Liver (tissue), 3 donors: ENCODE results near the gene CD19.

Experiments used
- CTCF ChIP-seq: fragments of 150-350 bp; IDR thresholded peaks from 2 replicates; pipeline ENCODE4 v1.5.1; 2017; ENCODE audit warnings: improper control_type of control experiment, low read depth, low read length; ENCODE audit not compliant: missing input control
- FOXA1 ChIP-seq: IDR thresholded peaks from 2 replicates; pipeline ENCODE4 v1.6.1; 2016; ENCODE audit warnings: antibody characterized with exemption
- GABPA ChIP-seq, 2 donors: IDR thresholded peaks in 1 of 2; conservative IDR thresholded peaks in 1 of 2; 2 replicates each; pipeline ENCODE4 v1.6.1; 2016; ENCODE audit warnings: antibody characterized with exemption in 2 of 2, mild to moderate bottlenecking in 1 of 2, moderate library complexity in 1 of 2
- HNF4A ChIP-seq, 2 donors: conservative IDR thresholded peaks; 2 replicates each; pipeline ENCODE4 v1.6.1; 2016; ENCODE audit warnings: antibody characterized with exemption in 2 of 2, mild to moderate bottlenecking in 2 of 2
- JUND ChIP-seq, 2 donors: IDR thresholded peaks; 2 replicates each; pipeline ENCODE4 v1.6.1; 2016; ENCODE audit warnings: antibody characterized with exemption in 2 of 2
- MAX ChIP-seq: IDR thresholded peaks from 2 replicates; pipeline ENCODE4 v1.6.1; 2016; ENCODE audit warnings: antibody characterized with exemption
- RAD21 ChIP-seq, 2 donors: IDR thresholded peaks; 2 replicates each; pipeline ENCODE4 v1.6.1; 2016; ENCODE audit warnings: antibody characterized with exemption in 2 of 2, mild to moderate bottlenecking in 2 of 2
- REST ChIP-seq: IDR thresholded peaks from 2 replicates; pipeline ENCODE4 v1.6.1; 2016; ENCODE audit warnings: antibody characterized with exemption, mild to moderate bottlenecking
- SP1 ChIP-seq: IDR thresholded peaks from 2 replicates; pipeline ENCODE4 v1.6.1; 2018; ENCODE audit warnings: antibody characterized with exemption, mild to moderate bottlenecking
- TAF1 ChIP-seq: conservative IDR thresholded peaks from 2 replicates; pipeline ENCODE4 v1.6.1; 2016; ENCODE audit warnings: antibody characterized with exemption, mild to moderate bottlenecking
- donor health status: healthy.
- donor health status: healthy.

GRCh38 chr16:28901862-28902261 lies 29.9 kb upstream of the CD19 start:
- no peak for TF ChIP-seq CTCF
- no peak for TF ChIP-seq SP1
- TF ChIP-seq RAD21 (IDR thresholded peaks at IDR 0.05) = no peak
- TF ChIP-seq TAF1 = no peak
- TF ChIP-seq GABPA (IDR thresholded peaks at IDR 0.05 in 1 of 2, conservative IDR thresholded peaks at IDR 0.05 in 1 of 2) = no peak
- TF ChIP-seq REST = no peak
- TF ChIP-seq MAX = no peak
- no peak for TF ChIP-seq FOXA1
- TF ChIP-seq JUND (IDR thresholded peaks at IDR 0.05) = no peak
- TF ChIP-seq HNF4A (conservative IDR thresholded peaks at IDR 0.05) = no peak
